ENCODE results near the gene MATK.

Gene MATK

GRCh38 chr19:3790941-3791340 lies 4.8 kb upstream of the MATK start:
- DNase-seq (ENCODE audit: low read depth in 2 of 2), result no peak

- DNase-seq (ENCODE audit: low read depth in 2 of 2), result no peak
Measured at GRCh38 chr19:3790209-3790734, 4.1 kb upstream of the MATK start.

- no peak for DNase-seq (ENCODE audit: low read depth in 2 of 2)
Measured at GRCh38 chr19:3788996-3789778, 3.0 kb upstream of the MATK start.

- DNase-seq (ENCODE audit: low read depth in 2 of 2), result no peak
Measured at GRCh38 chr19:3785451-3785937, 687 bp downstream of the MATK start.

- no peak for DNase-seq (ENCODE audit: low read depth in 2 of 2)
Measured at GRCh38 chr19:3784607-3785450, 1.4 kb downstream of the MATK start.

GRCh38 chr19:3783660-3784584 lies 2.3 kb downstream of the MATK start:
- DNase-seq (ENCODE audit: low read depth in 2 of 2), result no peak

- no peak for DNase-seq (ENCODE audit: low read depth in 2 of 2)
Measured at GRCh38 chr19:3782903-3783302, 3.3 kb downstream of the MATK start.

GRCh38 chr19:3782330-3782729 lies 3.9 kb downstream of the MATK start:
- no peak for DNase-seq (ENCODE audit: low read depth in 2 of 2)

- DNase-seq (ENCODE audit: low read depth in 2 of 2), result no peak
Measured at GRCh38 chr19:3781603-3782002, 4.6 kb downstream of the MATK start.

GRCh38 chr19:3780786-3781304 lies 5.3 kb downstream of the MATK start:
- no peak for DNase-seq (ENCODE audit: low read depth in 2 of 2)

GRCh38 chr19:3778899-3779723 lies 7.1 kb downstream of the MATK start:
- DNase-seq (ENCODE audit: low read depth in 2 of 2), result no peak

- DNase-seq (ENCODE audit: low read depth in 2 of 2), result no peak
Measured at GRCh38 chr19:3778104-3778867, 7.9 kb downstream of the MATK start.

GRCh38 chr19:3776479-3777040 lies 9.6 kb downstream of the MATK start:
- DNase-seq (ENCODE audit: low read depth in 2 of 2), result no peak

GRCh38 chr19:3775831-3776230 lies 10.3 kb downstream of the MATK start:
- no peak for DNase-seq (ENCODE audit: low read depth in 2 of 2)

- no peak for DNase-seq (ENCODE audit: low read depth in 2 of 2)
Measured at GRCh38 chr19:3775374-3775711, 10.8 kb downstream of the MATK start.

GRCh38 chr19:3774621-3775373 lies 11.4 kb downstream of the MATK start:
- DNase-seq (ENCODE audit: low read depth in 2 of 2), result no peak

- no peak for DNase-seq (ENCODE audit: low read depth in 2 of 2)
Measured at GRCh38 chr19:3773814-3774515, 12.2 kb downstream of the MATK start.

- DNase-seq (ENCODE audit: low read depth in 2 of 2), result no peak
Measured at GRCh38 chr19:3771906-3772455, 14.2 kb downstream of the MATK start, which contains the start of gene RAX2. RAX2 (minus strand) TSS chr19:3772228; CDS start chr19:3771742, 486 bp downstream.
